PC-9 (cell line): ENCODE data around the gene RITA1. TPM values are rescaled to one million over a fixed set of nuclear protein-coding genes. Genes with fewer than 3 reads are reported as not detected.

Source experiments
- BruUV-seq: library from RNA; stranded (reverse); fragments of 400-500 nt; replicated peaks from 2 replicates; lab custom pipeline; 2021; lab: Mats Ljungman, UMichigan
- CTCF ChIA-PET: fragments of 300-600 bp; sonication (Branson Sonifier 250); formaldehyde crosslinking; loops from one replicate; lab custom pipeline; 2022; ENCODE audit warnings: antibody characterized with exemption; lab: Charles Lee
- POLR2A ChIA-PET: fragments of 300-600 bp; sonication (Branson Sonifier 250); formaldehyde crosslinking; loops from one replicate; lab custom pipeline; 2022; ENCODE audit warnings: antibody characterized with exemption; ENCODE audit not compliant: unreplicated experiment; lab: Charles Lee
- DNase-seq, 2 experiments: peaks; one replicate each; pipeline versions ENCODE4 v3.0.0 to v3.0.0-alpha.2; 2015 to 2022; ENCODE audit warnings: mixed read lengths in 1 of 2
- H2AFZ ChIP-seq: fragments of 200-600 bp; sonication (generic); 2 replicates; pipeline ENCODE4 v1.8.1; 2017; ENCODE audit warnings: antibody characterized with exemption
- H3F3A ChIP-seq: fragments of 200-600 bp; sonication (generic); 2 replicates; pipeline ENCODE4 v1.8.1; 2017; ENCODE audit warnings: antibody characterized with exemption, mild to moderate bottlenecking, low read depth; ENCODE audit not compliant: insufficient read depth
- H3K27ac ChIP-seq: fragments of 200-600 bp; sonication (generic); 2 replicates; pipeline ENCODE4 v1.6.1; 2016; ENCODE audit warnings: mixed run types
- H3K27me3 ChIP-seq: fragments of 200-600 bp; sonication (generic); 2 replicates; pipeline ENCODE4 v1.6.1; 2016; ENCODE audit warnings: low read depth, mixed run types; ENCODE audit not compliant: insufficient read depth
- H3K36me3 ChIP-seq: fragments of 200-600 bp; sonication (generic); 2 replicates; pipeline ENCODE4 v1.6.1; 2016; ENCODE audit warnings: low read depth, mixed run types
- H3K4me1 ChIP-seq: fragments of 200-600 bp; sonication (generic); replicated peaks from 2 replicates; pipeline ENCODE4 v1.6.1; 2016; ENCODE audit warnings: mixed run types; ENCODE audit not compliant: insufficient read depth
- H3K4me2 ChIP-seq: fragments of 200-600 bp; sonication (generic); 2 replicates; pipeline ENCODE4 v1.6.1; 2017; ENCODE audit warnings: mixed run types
- H3K4me3 ChIP-seq: fragments of 200-600 bp; sonication (generic); 2 replicates; pipeline ENCODE4 v1.6.1; 2016; ENCODE audit warnings: mixed run types
- H3K79me2 ChIP-seq: fragments of 200-600 bp; sonication (generic); 2 replicates; pipeline ENCODE4 v1.6.1; 2017; ENCODE audit warnings: low read depth, mixed run types
- H3K9me2 ChIP-seq: fragments of 200-600 bp; sonication (generic); 2 replicates; pipeline ENCODE4 v1.8.1; 2017; ENCODE audit warnings: mild to moderate bottlenecking; ENCODE audit not compliant: insufficient read depth
- H3K9me3 ChIP-seq: fragments of 200-600 bp; sonication (generic); 2 replicates; pipeline ENCODE4 v1.8.1; 2016; ENCODE audit warnings: low read depth; ENCODE audit not compliant: insufficient read depth
- H4K20me1 ChIP-seq: fragments of 200-600 bp; sonication (generic); 2 replicates; pipeline ENCODE4 v1.8.1; 2017; ENCODE audit not compliant: insufficient read depth
- EZH2 ChIP-seq: fragments of 200-600 bp; sonication (generic); IDR thresholded peaks from 2 replicates; pipeline ENCODE4 v1.8.0; 2017; ENCODE audit warnings: antibody characterized with exemption, low read depth
- intact Hi-C: fragments of 100-400 bp; cut with micrococcal nuclease; formaldehyde crosslinking; loops from one replicate; pipeline ENCODE4 v1.10.0; 2022; ENCODE audit not compliant: unreplicated experiment
- total RNA-seq: library from RNA; stranded (reverse); gene quantifications from 2 replicates; pipeline ENCODE4 v1.2.3, GENCODE V29; 2021
- TF ChIP-seq, protein P1 (sequence below): fragments of 200-600 bp; sonication (generic); conservative IDR thresholded peaks from 2 replicates; pipeline ENCODE4 v1.6.1; 2017; ENCODE audit warnings: mixed run types, antibody characterized with exemption, mild to moderate bottlenecking, moderate library complexity

The RITA1 gene
- total RNA-seq, 1 experiment from 2014 or later: 16.1 TPM

DNA sequence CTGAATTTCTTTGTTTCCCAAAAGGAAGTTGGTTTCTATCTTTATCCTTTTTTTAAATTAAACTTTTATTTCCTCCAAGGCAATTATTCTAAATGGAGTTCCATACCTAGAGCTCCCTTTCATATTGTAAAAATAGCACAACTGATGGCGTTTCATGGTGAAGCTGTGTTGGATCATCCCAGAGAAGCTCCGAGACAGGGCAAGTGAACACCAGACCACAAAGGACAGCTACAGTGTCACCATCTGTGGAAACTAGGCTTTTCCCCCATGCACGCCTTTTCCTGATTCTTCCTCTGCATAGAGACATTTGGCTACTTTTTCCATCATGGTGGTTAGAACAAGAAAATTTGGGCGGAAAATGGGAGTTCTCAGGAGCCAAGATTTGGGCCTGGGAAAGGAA lies 48.4 kb downstream of the RITA1 start:
- no peak overlapping the region for H3K4me3 ChIP-seq
- no peak overlapping the region for H3K27ac ChIP-seq
- H3K36me3 ChIP-seq: peaks cover 27% of the 10 kb centered on the region; the same call in 1 of the 2 replicates
- DNase-seq: no peak
- H3K4me2 ChIP-seq: no peak overlapping the region
- POLR2A ChIA-PET: no interaction called here
- peaks cover 45% of the 10 kb centered on the region for H3K4me1 ChIP-seq
- H3K9me2 ChIP-seq: no peaks in the 10 kb centered on the region
- TF ChIP-seq EZH2: no peak
- TF ChIP-seq, protein P1, sequence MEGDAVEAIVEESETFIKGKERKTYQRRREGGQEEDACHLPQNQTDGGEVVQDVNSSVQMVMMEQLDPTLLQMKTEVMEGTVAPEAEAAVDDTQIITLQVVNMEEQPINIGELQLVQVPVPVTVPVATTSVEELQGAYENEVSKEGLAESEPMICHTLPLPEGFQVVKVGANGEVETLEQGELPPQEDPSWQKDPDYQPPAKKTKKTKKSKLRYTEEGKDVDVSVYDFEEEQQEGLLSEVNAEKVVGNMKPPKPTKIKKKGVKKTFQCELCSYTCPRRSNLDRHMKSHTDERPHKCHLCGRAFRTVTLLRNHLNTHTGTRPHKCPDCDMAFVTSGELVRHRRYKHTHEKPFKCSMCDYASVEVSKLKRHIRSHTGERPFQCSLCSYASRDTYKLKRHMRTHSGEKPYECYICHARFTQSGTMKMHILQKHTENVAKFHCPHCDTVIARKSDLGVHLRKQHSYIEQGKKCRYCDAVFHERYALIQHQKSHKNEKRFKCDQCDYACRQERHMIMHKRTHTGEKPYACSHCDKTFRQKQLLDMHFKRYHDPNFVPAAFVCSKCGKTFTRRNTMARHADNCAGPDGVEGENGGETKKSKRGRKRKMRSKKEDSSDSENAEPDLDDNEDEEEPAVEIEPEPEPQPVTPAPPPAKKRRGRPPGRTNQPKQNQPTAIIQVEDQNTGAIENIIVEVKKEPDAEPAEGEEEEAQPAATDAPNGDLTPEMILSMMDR: no peak
- CTCF ChIA-PET: no interaction called here
- intact Hi-C loops: no loop called here
- BruUV-seq: no TSS peak
- H3K27me3 ChIP-seq: no peaks in the 10 kb centered on the region
- H4K20me1 ChIP-seq: no peaks in the 10 kb centered on the region
- H3F3A ChIP-seq: peaks cover 23% of the 10 kb centered on the region; the same call in 1 of the 2 replicates
- peaks cover 13% of the 10 kb centered on the region for H3K79me2 ChIP-seq
- no peaks in the 10 kb centered on the region for H3K9me3 ChIP-seq
- no peak overlapping the region for H2AFZ ChIP-seq

DNA sequence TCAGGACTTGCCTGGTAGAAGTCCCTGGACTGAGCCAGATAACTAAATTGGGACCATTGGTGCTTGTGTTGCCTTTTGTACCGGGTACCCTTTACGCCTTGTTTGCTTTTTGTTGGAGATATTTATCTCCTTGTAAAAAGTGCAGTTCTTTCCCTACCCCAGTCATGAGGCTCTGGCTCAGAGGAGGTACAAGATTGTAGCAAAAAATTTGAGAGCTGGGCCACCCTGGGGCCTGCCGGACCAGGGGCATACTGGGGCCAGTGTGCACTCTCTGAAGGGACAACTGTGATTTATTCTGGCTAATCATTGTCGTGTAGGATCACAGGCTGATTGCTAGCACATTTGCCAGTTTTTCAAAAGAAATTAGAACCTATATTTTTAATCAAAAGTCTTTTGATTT lies 49.0 kb downstream of the RITA1 start:
- Histone ChIP-seq H3K27ac (no peak overlapping the region), H3K36me3 (peaks cover 27% of the 10 kb centered on the region; the same call in 1 of the 2 replicates), H3F3A (peaks cover 23% of the 10 kb centered on the region), H3K9me2 (no peaks in the 10 kb centered on the region), H3K4me2 (no peak overlapping the region), H3K4me1 (peaks cover 50% of the 10 kb centered on the region), H2AFZ (no peak overlapping the region), H4K20me1 (no peaks in the 10 kb centered on the region), H3K4me3 (no peak overlapping the region), H3K27me3 (no peaks in the 10 kb centered on the region), H3K79me2 (peaks cover 13% of the 10 kb centered on the region), H3K9me3 (no peaks in the 10 kb centered on the region)
- DNase-seq: no peak
- no peak for TF ChIP-seq EZH2
- TF ChIP-seq, protein P1: no peak
- intact Hi-C loops: no loop called here
- CTCF ChIA-PET: no interaction called here
- no TSS peak for BruUV-seq
- POLR2A ChIA-PET: no interaction called here

DNA sequence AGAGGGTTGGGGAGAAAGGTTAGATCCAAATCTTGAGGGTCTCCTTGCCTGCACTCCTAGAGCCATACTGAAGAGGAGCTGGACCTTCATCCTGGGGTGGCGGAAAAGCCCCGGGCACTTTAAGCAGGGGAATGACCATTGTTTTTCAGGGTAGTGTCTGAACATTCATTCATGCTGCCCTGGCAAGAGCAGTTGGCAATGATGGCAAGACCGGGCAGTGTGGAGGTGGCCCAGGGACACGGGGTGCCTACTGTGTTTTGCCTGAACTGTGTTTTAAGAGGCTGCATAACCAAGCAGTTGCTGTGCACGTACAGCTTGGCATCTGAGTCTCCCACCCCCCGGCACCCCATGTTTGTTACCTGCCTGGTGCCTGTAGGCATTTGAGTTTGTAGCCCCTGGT lies 50.5 kb downstream of the RITA1 start:
- Histone ChIP-seq H3K4me3 (no peak overlapping the region), H3K36me3 (0 out of 2 replicates have a peak, but pooled peaks cover 21% of the 10 kb centered on the region), H3K4me1 (peaks cover 62% of the 10 kb centered on the region), H3K9me3 (no peaks in the 10 kb centered on the region), H3K79me2 (peaks cover 13% of the 10 kb centered on the region), H3F3A (peaks cover 29% of the 10 kb centered on the region), H3K27ac (no peak overlapping the region), H3K9me2 (no peaks in the 10 kb centered on the region), H3K27me3 (no peaks in the 10 kb centered on the region), H3K4me2 (no peak overlapping the region), H4K20me1 (no peaks in the 10 kb centered on the region), H2AFZ (no peak overlapping the region)
- no peak for DNase-seq
- TF ChIP-seq, protein P1: no peak
- TF ChIP-seq EZH2: no peak
- no TSS peak for BruUV-seq
- CTCF ChIA-PET: interaction anchor here (0.5 to 0.7 kb wide), 2 partner anchors 10 to 234 kb away, joined by 3 read pairs; no protein-coding TSS in a partner anchor
- intact Hi-C loops: no loop called here
- POLR2A ChIA-PET: no interaction called here
